ENCODE results near the gene GDPD3. TPM values are rescaled to one million over a fixed set of nuclear protein-coding genes. Genes with fewer than 3 reads are reported as not detected.
"Not testable (repeated sequence)": the region's sequence is repeated elsewhere in the genome, so short reads cannot be mapped to it uniquely, and the experiment has no call there.

The GDPD3 gene
- total RNA-seq, 2 donors from 2014 or later, result 0.91 to 2.4 TPM

GRCh38 chr16:30120340-30121105 lies 7.2 kb upstream of the GDPD3 start:
- H3K9me3 ChIP-seq, result no peaks in the 10 kb centered on the region
- no peak for DNase-seq (ENCODE audit: low spot score)
- no peak for TF ChIP-seq POLR2AphosphoS5 (IDR thresholded peaks at IDR 0.05)
- no peak for TF ChIP-seq POLR2A (IDR thresholded peaks at IDR 0.05)
- no peak for TF ChIP-seq CTCF (IDR thresholded peaks at IDR 0.05)
- intact Hi-C loops (cut with DNase I), result loop anchor here (5.0 kb wide), 1 partner anchor 53 kb away; the partner anchor contains the start of gene ALDOA
- no peak overlapping the region for H3K4me3 ChIP-seq
- WGBS, result 96% methylated on average over 3 of the region's 3 CpGs
- no peaks in the 10 kb centered on the region for H3K27me3 ChIP-seq (replicated peaks; ENCODE audit: insufficient read depth)
- no peak overlapping the region for H3K27ac ChIP-seq
- H3K4me1 ChIP-seq (replicated peaks), result peaks cover 8% of the 10 kb centered on the region
- H3K36me3 ChIP-seq, result peaks cover 5 to 14% of the 10 kb centered on the region in 2 donors

- Histone ChIP-seq H3K36me3 (peaks cover 5 to 14% of the 10 kb centered on the region in 2 donors), H3K27me3 (replicated peaks; ENCODE audit: insufficient read depth) (no peaks in the 10 kb centered on the region), H3K9me3 (no peaks in the 10 kb centered on the region), H3K4me3 (no peak overlapping the region), H3K4me1 (replicated peaks) (peaks cover 8% of the 10 kb centered on the region), H3K27ac (no peak overlapping the region)
- intact Hi-C loops (cut with DNase I), result no loop called here
- TF ChIP-seq CTCF (IDR thresholded peaks at IDR 0.05), result no peak
- DNase-seq (ENCODE audit: low spot score), result no peak
- WGBS, result 92% methylated on average over 2 of the region's 2 CpGs
Measured at GRCh38 chr16:30119428-30119827, 6.1 kb upstream of the GDPD3 start.

GRCh38 chr16:30117768-30118167 lies 4.4 kb upstream of the GDPD3 start:
- no peak for TF ChIP-seq POLR2AphosphoS5 (IDR thresholded peaks at IDR 0.05)
- H3K27me3 ChIP-seq (replicated peaks; ENCODE audit: insufficient read depth), result no peaks in the 10 kb centered on the region
- DNase-seq (ENCODE audit: low spot score), result no peak
- 95% methylated on average over 10 of the region's 10 CpGs for WGBS
- no peak overlapping the region for H3K4me3 ChIP-seq
- peaks cover 5% of the 10 kb centered on the region for H3K4me1 ChIP-seq (replicated peaks)
- H3K27ac ChIP-seq, result no peak overlapping the region
- H3K36me3 ChIP-seq, result peaks cover 5 to 14% of the 10 kb centered on the region in 2 donors
- no peaks in the 10 kb centered on the region for H3K9me3 ChIP-seq
- intact Hi-C loops (cut with DNase I), result no loop called here

GRCh38 chr16:30116291-30117207 lies 3.2 kb upstream of the GDPD3 start:
- H3K4me3 ChIP-seq, result no peak overlapping the region
- 89% methylated on average over 16 of the region's 16 CpGs for WGBS
- intact Hi-C loops (cut with DNase I), result no loop called here
- H3K27ac ChIP-seq, result no peak overlapping the region
- TF ChIP-seq POLR2A (IDR thresholded peaks at IDR 0.05), result no peak
- TF ChIP-seq CTCF (IDR thresholded peaks at IDR 0.05), result no peak
- TF ChIP-seq POLR2AphosphoS5 (IDR thresholded peaks at IDR 0.05), result no peak
- DNase-seq (ENCODE audit: low spot score), result no peak
- H3K36me3 ChIP-seq, result peaks cover 5 to 14% of the 10 kb centered on the region in 2 donors
- no peaks in the 10 kb centered on the region for H3K4me1 ChIP-seq (replicated peaks)
- H3K9me3 ChIP-seq, result no peaks in the 10 kb centered on the region
- no peaks in the 10 kb centered on the region for H3K27me3 ChIP-seq (replicated peaks; ENCODE audit: insufficient read depth)

- no peak overlapping the region for H3K27ac ChIP-seq
- no peak overlapping the region for H3K4me3 ChIP-seq
- no peaks in the 10 kb centered on the region for H3K9me3 ChIP-seq
- DNase-seq (ENCODE audit: low spot score), result no peak
- no peaks in the 10 kb centered on the region for H3K27me3 ChIP-seq (replicated peaks; ENCODE audit: insufficient read depth)
- intact Hi-C loops (cut with DNase I), result no loop called here
- 82% methylated on average over 7 of the region's 7 CpGs for WGBS
- H3K4me1 ChIP-seq (replicated peaks), result no peaks in the 10 kb centered on the region
- H3K36me3 ChIP-seq, result peaks cover 5 to 14% of the 10 kb centered on the region in 2 donors
- TF ChIP-seq CTCF (IDR thresholded peaks at IDR 0.05) (no peak), POLR2AphosphoS5 (IDR thresholded peaks at IDR 0.05) (no peak), POLR2A (IDR thresholded peaks at IDR 0.05) (no peak)
Measured at GRCh38 chr16:30115238-30115637, 1.9 kb upstream of the GDPD3 start.

GRCh38 chr16:30114833-30115232 lies 1.5 kb upstream of the GDPD3 start:
- DNase-seq (ENCODE audit: low spot score); H3K9me3 ChIP-seq; H3K27ac ChIP-seq; H3K4me3 ChIP-seq; intact Hi-C loops (cut with DNase I); H3K27me3 ChIP-seq (replicated peaks; ENCODE audit: insufficient read depth); H3K4me1 ChIP-seq (replicated peaks): not testable (repeated sequence)
- 92% methylated on average over 7 of the region's 7 CpGs for WGBS
- H3K36me3 ChIP-seq, result peaks cover 5 to 14% of the 10 kb centered on the region in 2 donors
